GM12878 (cell line): Measurements from ENCODE around the gene GRK6.

ENCODE experiments used
- ASH2L ChIP-seq: fragments of 300-600, 200-600 bp; sonication (generic); IDR thresholded peaks from 2 replicates; pipeline ENCODE4 v1.6.1; 2017; ENCODE audit warnings: low read depth, mild to moderate bottlenecking, borderline replicate concordance
- CREB1 ChIP-seq: IDR thresholded peaks from 2 replicates; pipeline ENCODE4 v1.6.1; 2012; ENCODE audit warnings: low read depth, mild to moderate bottlenecking, inconsistent platforms
- JUND ChIP-seq: IDR thresholded peaks from 2 replicates; pipeline ENCODE4 v1.6.1; 2012; ENCODE audit warnings: low read depth, mild to moderate bottlenecking, low read length, improper control_type of control experiment, moderate library complexity
- POLR2AphosphoS5 ChIP-seq: IDR thresholded peaks from 2 replicates; pipeline ENCODE4 v1.6.1; 2011; ENCODE audit warnings: mild to moderate bottlenecking, low read length, inconsistent platforms
- ZNF274 ChIP-seq: IDR thresholded peaks from one replicate; pipeline ENCODE4 v1.8.0; 2011; ENCODE audit not compliant: insufficient read length, insufficient read depth
- TF ChIP-seq, protein P1 (sequence below), 3 experiments: IDR thresholded peaks in 2 of 3; conservative IDR thresholded peaks in 1 of 3; 2 replicates each; pipeline ENCODE4 v1.5.1; 2011; ENCODE audit warnings: low read depth in 3 of 3, low read length in 3 of 3, mild to moderate bottlenecking in 3 of 3, control low read depth in 2 of 3, moderate library complexity in 2 of 3, inconsistent platforms in 1 of 3, mixed read lengths in 1 of 3; ENCODE audit not compliant: control insufficient read depth in 2 of 3, insufficient read depth in 1 of 3; ENCODE audit errors: extremely low read depth in 1 of 3
- TF ChIP-seq, protein P2 (sequence below): IDR thresholded peaks from 2 replicates; pipeline ENCODE4 v1.6.1; 2012; ENCODE audit warnings: low read depth, low read length, improper control_type of control experiment
- TF ChIP-seq, protein P3 (sequence below): IDR thresholded peaks from 2 replicates; pipeline ENCODE4 v1.6.1; 2012; ENCODE audit warnings: low read length, inconsistent platforms

DNA sequence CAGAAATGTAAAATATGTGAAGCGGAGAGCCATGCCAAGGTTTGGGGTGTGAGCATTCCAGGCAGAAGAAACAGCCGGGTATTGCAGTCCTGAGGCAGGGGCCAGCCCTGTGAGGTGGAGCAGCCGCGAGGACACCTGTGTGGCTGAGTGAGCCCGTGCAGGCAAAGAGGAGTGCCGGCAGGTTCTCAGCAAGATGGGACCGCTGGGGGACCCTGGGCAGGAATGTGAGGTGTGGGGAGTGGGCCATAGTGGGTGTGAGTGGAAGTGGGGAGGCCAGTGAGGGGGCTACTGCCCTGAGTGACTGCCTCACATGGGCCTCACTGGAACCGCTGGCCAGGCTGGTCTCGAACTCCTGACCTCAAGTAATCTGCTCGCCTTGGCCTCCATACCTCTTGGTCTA is 12.0 kb downstream of the GRK6 start:
- TF ChIP-seq, protein P1, sequence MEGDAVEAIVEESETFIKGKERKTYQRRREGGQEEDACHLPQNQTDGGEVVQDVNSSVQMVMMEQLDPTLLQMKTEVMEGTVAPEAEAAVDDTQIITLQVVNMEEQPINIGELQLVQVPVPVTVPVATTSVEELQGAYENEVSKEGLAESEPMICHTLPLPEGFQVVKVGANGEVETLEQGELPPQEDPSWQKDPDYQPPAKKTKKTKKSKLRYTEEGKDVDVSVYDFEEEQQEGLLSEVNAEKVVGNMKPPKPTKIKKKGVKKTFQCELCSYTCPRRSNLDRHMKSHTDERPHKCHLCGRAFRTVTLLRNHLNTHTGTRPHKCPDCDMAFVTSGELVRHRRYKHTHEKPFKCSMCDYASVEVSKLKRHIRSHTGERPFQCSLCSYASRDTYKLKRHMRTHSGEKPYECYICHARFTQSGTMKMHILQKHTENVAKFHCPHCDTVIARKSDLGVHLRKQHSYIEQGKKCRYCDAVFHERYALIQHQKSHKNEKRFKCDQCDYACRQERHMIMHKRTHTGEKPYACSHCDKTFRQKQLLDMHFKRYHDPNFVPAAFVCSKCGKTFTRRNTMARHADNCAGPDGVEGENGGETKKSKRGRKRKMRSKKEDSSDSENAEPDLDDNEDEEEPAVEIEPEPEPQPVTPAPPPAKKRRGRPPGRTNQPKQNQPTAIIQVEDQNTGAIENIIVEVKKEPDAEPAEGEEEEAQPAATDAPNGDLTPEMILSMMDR (IDR thresholded peaks at IDR 0.05 in 2 of 3, conservative IDR thresholded peaks at IDR 0.05 in 1 of 3; ENCODE audit: control insufficient read depth in 2 of 3, extremely low read depth in 1 of 3, insufficient read depth in 1 of 3, low read depth in 3 of 3, low read length in 3 of 3), result no peak
- TF ChIP-seq, protein P2, sequence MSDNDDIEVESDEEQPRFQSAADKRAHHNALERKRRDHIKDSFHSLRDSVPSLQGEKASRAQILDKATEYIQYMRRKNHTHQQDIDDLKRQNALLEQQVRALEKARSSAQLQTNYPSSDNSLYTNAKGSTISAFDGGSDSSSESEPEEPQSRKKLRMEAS, result no peak
- peak; percentile 54; the same call in 1 of the 2 replicates for TF ChIP-seq POLR2AphosphoS5
- no peak for TF ChIP-seq JUND
- no peak for TF ChIP-seq CREB1
- TF ChIP-seq ASH2L, result no peak
- TF ChIP-seq, protein P3, sequence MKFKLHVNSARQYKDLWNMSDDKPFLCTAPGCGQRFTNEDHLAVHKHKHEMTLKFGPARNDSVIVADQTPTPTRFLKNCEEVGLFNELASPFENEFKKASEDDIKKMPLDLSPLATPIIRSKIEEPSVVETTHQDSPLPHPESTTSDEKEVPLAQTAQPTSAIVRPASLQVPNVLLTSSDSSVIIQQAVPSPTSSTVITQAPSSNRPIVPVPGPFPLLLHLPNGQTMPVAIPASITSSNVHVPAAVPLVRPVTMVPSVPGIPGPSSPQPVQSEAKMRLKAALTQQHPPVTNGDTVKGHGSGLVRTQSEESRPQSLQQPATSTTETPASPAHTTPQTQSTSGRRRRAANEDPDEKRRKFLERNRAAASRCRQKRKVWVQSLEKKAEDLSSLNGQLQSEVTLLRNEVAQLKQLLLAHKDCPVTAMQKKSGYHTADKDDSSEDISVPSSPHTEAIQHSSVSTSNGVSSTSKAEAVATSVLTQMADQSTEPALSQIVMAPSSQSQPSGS, result no peak
- no peak for TF ChIP-seq ZNF274
